GM12875 (cell line): ENCODE measurements around the gene CAMKMT.

Experiments used
- H3K4me3 ChIP-seq: one replicate; pipeline ENCODE4 v1.5.1; 2011; ENCODE audit warnings: low read depth, low read length, control low read depth
- TF ChIP-seq, protein P1 (sequence below): IDR thresholded peaks from 2 replicates; pipeline ENCODE4 v1.5.1; 2011; ENCODE audit warnings: low read depth, mild to moderate bottlenecking, control low read depth, inconsistent platforms, low read length, moderate library complexity, borderline replicate concordance; ENCODE audit not compliant: insufficient read depth

The CAMKMT gene

DNA sequence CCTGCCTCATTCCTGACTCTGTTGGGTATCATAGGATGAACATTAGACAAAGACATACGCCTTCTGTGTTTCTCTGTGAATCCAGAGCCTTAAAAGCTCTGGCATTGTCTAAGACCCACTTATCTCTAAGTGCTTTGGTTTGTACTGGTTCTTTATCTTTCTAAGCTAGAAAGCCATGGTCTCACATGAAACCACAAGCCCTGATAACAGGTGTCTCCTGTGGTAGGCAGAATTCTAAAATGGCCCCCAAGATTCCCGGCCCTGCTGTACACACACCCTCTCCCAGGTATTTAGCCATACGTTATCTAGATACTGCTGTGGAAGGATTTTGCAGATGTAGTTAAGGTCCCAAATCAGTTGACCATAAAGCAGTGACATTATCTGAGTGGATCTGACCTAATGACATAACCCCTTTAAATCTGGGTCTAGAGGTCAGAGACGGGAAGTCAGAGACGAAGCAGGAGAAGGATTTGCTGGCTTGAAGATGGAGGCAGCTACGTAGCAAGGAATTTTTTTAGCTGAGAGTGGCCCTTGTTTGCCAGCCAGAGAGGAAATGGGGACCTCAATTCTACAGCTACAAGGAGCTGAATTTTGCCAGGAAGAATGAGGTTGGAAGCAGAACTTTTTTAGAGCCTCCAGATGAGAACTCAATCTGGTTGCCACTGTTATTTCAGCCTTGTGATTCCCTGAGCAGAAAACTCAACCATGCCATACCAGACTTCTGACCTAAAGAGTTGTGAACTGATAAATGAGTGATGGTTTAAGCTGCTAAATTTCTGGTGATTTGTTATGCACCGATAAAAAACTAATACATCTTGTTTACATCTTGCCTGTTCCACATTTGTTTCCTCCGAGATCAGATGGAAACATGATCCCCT, 186.7 kb downstream of the CAMKMT start:
- TF ChIP-seq, protein P1, sequence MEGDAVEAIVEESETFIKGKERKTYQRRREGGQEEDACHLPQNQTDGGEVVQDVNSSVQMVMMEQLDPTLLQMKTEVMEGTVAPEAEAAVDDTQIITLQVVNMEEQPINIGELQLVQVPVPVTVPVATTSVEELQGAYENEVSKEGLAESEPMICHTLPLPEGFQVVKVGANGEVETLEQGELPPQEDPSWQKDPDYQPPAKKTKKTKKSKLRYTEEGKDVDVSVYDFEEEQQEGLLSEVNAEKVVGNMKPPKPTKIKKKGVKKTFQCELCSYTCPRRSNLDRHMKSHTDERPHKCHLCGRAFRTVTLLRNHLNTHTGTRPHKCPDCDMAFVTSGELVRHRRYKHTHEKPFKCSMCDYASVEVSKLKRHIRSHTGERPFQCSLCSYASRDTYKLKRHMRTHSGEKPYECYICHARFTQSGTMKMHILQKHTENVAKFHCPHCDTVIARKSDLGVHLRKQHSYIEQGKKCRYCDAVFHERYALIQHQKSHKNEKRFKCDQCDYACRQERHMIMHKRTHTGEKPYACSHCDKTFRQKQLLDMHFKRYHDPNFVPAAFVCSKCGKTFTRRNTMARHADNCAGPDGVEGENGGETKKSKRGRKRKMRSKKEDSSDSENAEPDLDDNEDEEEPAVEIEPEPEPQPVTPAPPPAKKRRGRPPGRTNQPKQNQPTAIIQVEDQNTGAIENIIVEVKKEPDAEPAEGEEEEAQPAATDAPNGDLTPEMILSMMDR = no peak
- no peak overlapping the region for H3K4me3 ChIP-seq

DNA sequence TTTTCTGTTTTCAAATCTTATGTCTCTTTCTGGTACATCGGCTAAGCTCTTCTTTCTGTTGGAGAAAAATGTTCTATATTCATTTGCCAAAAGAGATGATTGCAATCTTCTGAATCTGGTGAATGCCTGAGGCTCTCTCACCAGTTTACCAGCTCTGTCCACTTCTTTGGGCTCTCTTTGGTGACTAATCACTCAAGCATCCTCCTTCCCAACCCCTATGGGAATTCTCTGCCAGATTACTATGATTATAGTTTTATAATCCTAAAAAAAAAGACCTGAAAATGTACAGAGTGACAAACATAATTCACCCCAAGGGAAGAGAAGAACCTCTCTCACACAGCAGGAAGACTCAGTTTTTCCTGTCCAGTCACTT, 187.3 kb downstream of the CAMKMT start:
- H3K4me3 ChIP-seq = no peak overlapping the region
- TF ChIP-seq, protein P1 = no peak

- H3K4me3 ChIP-seq = no peak overlapping the region
- TF ChIP-seq, protein P1 = no peak
These were observed 188.1 kb downstream of the CAMKMT start for GRCh38 chr2:44549856-44550255.

DNA sequence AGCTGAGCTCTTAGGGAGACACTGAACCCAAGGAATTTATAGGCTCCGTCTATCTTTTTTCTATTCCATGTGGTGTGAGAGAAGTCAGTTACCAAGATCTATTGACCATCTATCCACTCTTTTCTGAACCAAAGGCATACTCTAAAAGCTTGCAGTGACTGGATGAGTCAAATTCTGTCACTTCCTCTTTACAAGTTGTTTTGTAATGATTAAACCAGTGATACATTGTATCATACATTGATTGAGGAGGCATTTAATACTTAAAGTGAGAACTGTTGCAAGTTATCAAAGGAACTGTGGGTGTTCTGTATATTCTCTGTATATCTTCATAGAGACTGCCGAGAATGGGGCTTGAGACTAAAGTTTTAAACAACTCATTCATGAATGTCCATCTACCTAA, 188.8 kb downstream of the CAMKMT start:
- TF ChIP-seq, protein P1 = no peak

GRCh38 chr2:44551497-44551896, 189.8 kb downstream of the CAMKMT start:
- TF ChIP-seq, protein P1 = no peak
- no peak overlapping the region for H3K4me3 ChIP-seq

More for the DNA sequence above, 188.8 kb downstream of the CAMKMT start:
- no peak overlapping the region for H3K4me3 ChIP-seq

DNA sequence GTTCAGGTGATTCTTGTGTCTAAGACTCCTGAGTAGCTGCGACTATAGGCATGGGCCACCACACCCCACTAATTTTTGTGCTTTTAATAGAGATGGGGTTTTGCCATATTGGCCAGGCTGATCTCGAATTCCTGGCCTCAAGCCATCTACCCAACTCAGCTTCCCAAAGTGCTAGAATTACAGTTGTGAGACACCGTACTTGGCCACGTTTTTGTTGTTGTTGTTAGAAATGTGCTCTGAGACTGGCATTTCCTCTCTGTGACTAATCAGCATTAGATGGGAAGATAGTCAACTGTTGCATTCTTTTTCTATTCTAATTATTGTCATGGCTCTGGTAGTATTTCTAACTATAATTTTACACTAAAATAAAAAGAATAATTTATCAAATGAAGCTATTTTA, 191.7 kb downstream of the CAMKMT start:
- TF ChIP-seq, protein P1 = no peak
- H3K4me3 ChIP-seq = no peak overlapping the region

DNA sequence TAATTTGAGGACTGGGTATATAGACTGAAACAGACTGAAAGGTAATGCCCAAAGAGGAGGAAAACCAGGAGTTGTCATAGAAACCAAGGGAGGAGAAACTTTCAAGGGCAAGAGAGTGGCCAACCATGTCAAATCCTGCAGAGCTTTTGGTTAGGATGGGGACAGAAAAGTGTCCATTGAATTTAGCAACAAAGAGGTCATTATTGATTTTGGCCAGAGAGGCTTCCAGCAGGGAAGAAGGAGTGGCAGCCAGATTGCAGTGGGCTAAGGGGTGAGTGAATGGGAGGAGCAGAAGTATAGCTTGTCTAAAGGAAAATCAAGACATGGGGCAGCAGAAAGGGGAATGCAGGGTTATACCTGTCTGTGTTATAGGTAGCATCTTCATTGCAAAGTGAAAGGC, 194.0 kb downstream of the CAMKMT start:
- TF ChIP-seq, protein P1 = no peak

More for the DNA sequence above, 194.0 kb downstream of the CAMKMT start:
- H3K4me3 ChIP-seq = no peak overlapping the region
